ENCODE results near the gene RNF167. TPM values are rescaled to one million over a fixed set of nuclear protein-coding genes. Genes with fewer than 3 reads are reported as not detected.

Gene RNF167
- total RNA-seq, 4 donors from 2014 or later = 57.8 to 92.1 (median 78.9) TPM

DNA sequence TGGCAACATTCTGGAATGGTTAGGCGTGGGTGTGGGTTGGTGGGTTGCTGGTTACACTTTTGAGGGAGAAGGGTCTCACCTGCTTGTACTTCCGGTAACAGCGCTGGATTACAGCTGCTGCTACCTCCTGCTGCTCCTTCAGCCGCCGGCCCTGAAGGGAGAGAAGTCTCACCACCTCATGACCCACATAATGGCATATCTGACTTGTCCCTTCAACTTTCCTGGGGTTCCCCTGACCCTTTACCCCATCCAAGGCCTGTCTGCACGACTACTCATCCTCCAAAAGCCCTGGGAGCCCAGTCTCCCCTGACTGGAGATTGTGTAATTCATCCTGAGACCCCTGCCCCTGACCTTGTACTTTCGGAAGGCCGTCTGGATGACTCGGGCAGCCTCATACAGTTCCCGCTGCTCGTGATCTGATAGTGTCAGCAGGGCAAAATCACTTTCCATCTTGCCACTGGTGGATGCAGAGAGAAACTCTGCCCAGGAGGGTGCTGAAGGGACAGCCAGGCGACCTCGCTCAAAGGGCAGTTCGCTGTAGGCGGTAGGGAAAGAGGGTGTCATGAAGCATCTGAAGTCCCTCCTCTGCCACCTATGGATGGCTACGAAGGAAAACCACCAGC lies 29.6 kb downstream of the RNF167 start:
- Histone ChIP-seq H3K36me3 (peaks cover 0 to 40% (median 0%) of the 10 kb centered on the region in 3 donors), H3K4me1 (peaks cover 0 to 36% (median 10%) of the 10 kb centered on the region in 4 donors), H3K27me3 (no peaks in the 10 kb centered on the region), H3K9me3 (no peaks in the 10 kb centered on the region), H3K27ac (peak overlapping the region in 3 of 4 donors; percentile 91 to 97 (median 93)), H3K4me3 (no peak overlapping the region)
- TF ChIP-seq POLR2A (IDR thresholded peaks at IDR 0.05) = no peak
- TF ChIP-seq, protein P1, sequence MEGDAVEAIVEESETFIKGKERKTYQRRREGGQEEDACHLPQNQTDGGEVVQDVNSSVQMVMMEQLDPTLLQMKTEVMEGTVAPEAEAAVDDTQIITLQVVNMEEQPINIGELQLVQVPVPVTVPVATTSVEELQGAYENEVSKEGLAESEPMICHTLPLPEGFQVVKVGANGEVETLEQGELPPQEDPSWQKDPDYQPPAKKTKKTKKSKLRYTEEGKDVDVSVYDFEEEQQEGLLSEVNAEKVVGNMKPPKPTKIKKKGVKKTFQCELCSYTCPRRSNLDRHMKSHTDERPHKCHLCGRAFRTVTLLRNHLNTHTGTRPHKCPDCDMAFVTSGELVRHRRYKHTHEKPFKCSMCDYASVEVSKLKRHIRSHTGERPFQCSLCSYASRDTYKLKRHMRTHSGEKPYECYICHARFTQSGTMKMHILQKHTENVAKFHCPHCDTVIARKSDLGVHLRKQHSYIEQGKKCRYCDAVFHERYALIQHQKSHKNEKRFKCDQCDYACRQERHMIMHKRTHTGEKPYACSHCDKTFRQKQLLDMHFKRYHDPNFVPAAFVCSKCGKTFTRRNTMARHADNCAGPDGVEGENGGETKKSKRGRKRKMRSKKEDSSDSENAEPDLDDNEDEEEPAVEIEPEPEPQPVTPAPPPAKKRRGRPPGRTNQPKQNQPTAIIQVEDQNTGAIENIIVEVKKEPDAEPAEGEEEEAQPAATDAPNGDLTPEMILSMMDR (IDR thresholded peaks at IDR 0.05) = no peak
- no peak for DNase-seq

DNA sequence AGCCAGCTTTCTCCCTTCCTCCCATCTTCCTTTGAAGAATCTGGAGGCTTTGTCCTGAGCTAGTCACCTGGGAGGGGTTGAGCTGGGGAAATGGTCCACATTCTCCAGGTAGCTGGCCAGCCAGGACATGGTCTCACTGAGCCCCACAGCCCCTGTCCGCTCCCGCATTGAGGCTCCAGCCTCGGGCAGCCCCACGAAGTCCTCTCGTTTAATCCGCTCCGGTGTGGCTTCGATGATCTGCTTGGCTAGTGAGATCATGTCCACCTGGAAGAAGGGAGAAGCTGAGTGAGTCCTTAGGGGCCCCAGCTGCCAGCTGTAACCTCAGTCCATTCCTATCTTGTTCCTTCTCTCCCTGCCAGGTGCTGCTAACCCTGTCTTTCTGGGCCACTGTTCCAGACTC lies 30.2 kb downstream of the RNF167 start:
- H3K27ac ChIP-seq = peak overlapping the region in 2 of 4 donors; percentile 91 to 97
- H3K4me1 ChIP-seq = peaks cover 0 to 36% (median 10%) of the 10 kb centered on the region in 4 donors
- no peak for DNase-seq
- no peaks in the 10 kb centered on the region for H3K27me3 ChIP-seq
- H3K4me3 ChIP-seq = no peak overlapping the region
- H3K9me3 ChIP-seq = no peaks in the 10 kb centered on the region
- TF ChIP-seq POLR2A (IDR thresholded peaks at IDR 0.05) = no peak
- TF ChIP-seq, protein P1 (IDR thresholded peaks at IDR 0.05) = no peak
- H3K36me3 ChIP-seq = peaks cover 0 to 40% (median 0%) of the 10 kb centered on the region in 3 donors

DNA sequence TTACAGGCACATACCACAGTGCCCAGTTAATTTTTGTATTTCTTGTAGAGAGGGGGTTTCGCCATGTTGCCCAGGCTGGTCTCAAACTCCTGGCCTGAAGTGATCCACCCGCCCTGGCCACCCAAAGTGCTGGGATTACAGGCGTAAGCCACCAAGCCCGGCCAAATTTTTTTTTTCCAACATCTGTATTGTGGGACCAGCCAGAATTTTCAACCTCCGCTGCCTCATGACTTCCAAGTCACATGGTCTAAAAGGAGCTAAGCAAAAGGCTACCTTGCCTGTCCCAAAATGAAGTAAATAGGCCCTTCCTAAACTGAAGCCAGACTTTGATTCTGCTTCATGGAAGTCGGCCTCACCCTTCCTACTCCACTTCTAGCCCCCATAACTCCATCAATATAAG lies 31.8 kb downstream of the RNF167 start:
- Histone ChIP-seq H3K4me3 (no peak overlapping the region), H3K27me3 (no peaks in the 10 kb centered on the region), H3K36me3 (peaks cover 0 to 46% (median 0%) of the 10 kb centered on the region in 3 donors), H3K4me1 (peaks cover 0 to 24% (median 8%) of the 10 kb centered on the region in 4 donors), H3K9me3 (no peaks in the 10 kb centered on the region), H3K27ac (no peak overlapping the region)
- DNase-seq = no peak
- TF ChIP-seq POLR2A (IDR thresholded peaks at IDR 0.05) = no peak
- TF ChIP-seq, protein P1 (IDR thresholded peaks at IDR 0.05) = no peak

DNA sequence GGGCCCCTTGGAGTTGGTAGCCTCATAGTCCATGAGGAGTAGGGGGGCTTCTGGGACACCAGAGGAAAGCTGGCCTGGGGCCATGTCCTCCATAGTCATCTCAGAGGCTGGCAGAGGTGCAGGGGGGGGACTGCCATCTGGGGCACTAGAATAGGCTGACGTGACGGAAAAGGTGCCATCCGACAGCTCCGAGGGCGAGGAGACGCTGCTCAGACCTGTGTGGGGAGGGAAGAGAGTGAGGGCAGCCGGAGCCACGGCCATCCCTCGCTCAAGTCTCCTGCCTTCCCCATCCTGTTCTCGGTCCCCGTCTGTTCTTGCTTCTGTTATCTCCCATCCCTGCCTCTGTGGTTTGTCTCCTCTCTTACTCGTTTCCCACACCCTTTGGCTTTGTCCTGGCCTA lies 32.3 kb downstream of the RNF167 start:
- TF ChIP-seq, protein P1 (IDR thresholded peaks at IDR 0.05) = no peak
- no peak for TF ChIP-seq POLR2A (IDR thresholded peaks at IDR 0.05)
- H3K27me3 ChIP-seq = no peaks in the 10 kb centered on the region
- no peak overlapping the region for H3K4me3 ChIP-seq
- no peak for DNase-seq
- H3K9me3 ChIP-seq = no peaks in the 10 kb centered on the region
- H3K36me3 ChIP-seq = peaks cover 0 to 51% (median 0%) of the 10 kb centered on the region in 3 donors
- peaks cover 0 to 24% (median 8%) of the 10 kb centered on the region in 4 donors for H3K4me1 ChIP-seq
- H3K27ac ChIP-seq = no peak overlapping the region

DNA sequence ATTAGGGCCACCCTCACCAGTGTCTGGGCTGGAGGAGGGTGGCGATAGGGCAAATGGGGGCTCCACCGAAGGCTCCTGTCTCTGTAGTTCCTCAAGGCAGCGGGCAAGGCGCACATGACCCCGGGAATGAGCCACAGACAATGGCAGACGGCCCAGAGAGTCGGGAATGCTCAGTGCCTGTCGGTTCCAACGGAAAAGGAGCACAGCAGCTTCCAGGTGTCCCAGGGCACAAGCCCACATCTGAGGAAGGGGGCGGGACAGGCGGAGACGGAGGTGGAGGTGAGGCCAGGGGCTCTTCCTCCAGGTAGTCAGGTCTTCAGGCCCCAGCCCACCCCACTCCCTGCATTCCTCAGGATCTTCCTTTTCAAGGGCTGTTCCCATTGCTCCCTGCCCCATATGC lies 32.7 kb downstream of the RNF167 start:
- Histone ChIP-seq H3K4me3 (no peak overlapping the region), H3K36me3 (peaks cover 0 to 55% (median 0%) of the 10 kb centered on the region in 3 donors), H3K27ac (no peak overlapping the region)

More for the DNA sequence above, 32.7 kb downstream of the RNF167 start:
- Histone ChIP-seq H3K4me1 (peaks cover 0 to 24% (median 8%) of the 10 kb centered on the region in 4 donors), H3K9me3 (no peaks in the 10 kb centered on the region), H3K27me3 (no peaks in the 10 kb centered on the region)
- no peak for DNase-seq
- TF ChIP-seq, protein P1 (IDR thresholded peaks at IDR 0.05) = no peak
- TF ChIP-seq POLR2A (IDR thresholded peaks at IDR 0.05) = no peak
